ENCODE results near the gene AP2A1. TPM values are rescaled to one million over a fixed set of nuclear protein-coding genes. Genes with fewer than 3 reads are reported as not detected.

The AP2A1 gene
- total and polyA plus RNA-seq, 2 donors (not counting 3 experiments of a cell fraction or from before 2014, with no cell fraction given): 108 to 113 TPM

DNA sequence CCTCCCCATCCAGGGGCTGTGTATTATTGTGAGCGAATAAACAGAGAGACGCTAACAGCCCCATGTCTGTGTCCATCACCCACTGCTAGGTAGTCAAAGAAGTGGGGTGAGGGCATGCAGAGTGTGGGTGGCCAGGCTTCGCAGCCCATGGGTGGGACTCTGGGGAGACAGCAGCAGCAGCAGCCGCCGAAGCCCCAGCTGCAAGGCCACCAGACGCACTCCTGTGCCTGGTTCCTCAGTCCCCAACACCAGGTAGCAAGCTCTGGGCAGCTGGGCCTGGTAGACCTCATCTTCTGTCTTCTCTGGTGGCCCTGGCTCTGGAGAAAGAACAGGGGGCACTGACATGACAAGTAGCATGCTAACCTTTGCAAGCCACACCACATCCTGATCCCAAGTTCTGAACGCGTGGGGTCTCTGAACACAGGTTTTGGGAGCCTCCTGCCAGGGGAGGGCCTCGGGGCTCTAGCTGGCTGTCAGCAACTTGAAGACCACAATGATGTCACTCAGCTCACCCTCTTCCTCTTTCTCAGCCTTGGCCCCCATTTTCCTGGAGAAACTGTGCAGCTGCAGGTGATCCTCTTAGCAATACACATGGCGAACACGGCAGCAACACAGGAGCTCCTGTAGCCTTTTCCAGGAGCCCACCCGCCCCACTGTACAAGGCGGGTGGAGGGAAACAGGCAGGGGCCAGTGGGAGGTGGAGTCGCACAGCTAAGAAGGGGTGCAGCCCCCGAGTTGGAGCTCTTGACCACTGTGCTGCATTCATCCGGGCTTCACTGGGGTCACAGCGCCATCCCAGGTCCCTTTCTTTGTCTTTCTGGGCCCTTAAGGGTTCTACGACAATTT lies 40.5 kb downstream of the AP2A1 start:
- no peaks in the 10 kb centered on the region for H3K9me3 ChIP-seq (replicated peaks; ENCODE audit: control insufficient read depth, insufficient read depth, low read length)
- POLR2A ChIA-PET: no interaction called here
- no peaks in the 10 kb centered on the region for H3K9me1 ChIP-seq (replicated peaks; ENCODE audit: control insufficient read depth, extremely low read depth, insufficient read depth, low read length)
- no peak overlapping the region for H2AFZ ChIP-seq (ENCODE audit: low read depth, low read length)
- peaks cover 8% of the 10 kb centered on the region for H3K4me1 ChIP-seq (ENCODE audit: control insufficient read depth, extremely low read depth, insufficient read depth, low read length)
- CTCF ChIA-PET: no interaction called here
- FAIRE-seq (no peak), DNase-seq (ENCODE audit: low read depth, low spot score) (no peak)
- no peak for TF ChIP-seq MYC (IDR thresholded peaks at IDR 0.05; ENCODE audit: low read depth, low read length)
- TF ChIP-seq POLR2AphosphoS5 (IDR thresholded peaks at IDR 0.05; ENCODE audit: insufficient read depth, low read depth, low read length): no peak
- TF ChIP-seq MAX (IDR thresholded peaks at IDR 0.05; ENCODE audit: insufficient read depth, insufficient read length): no peak
- TF ChIP-seq POLR2A (IDR thresholded peaks at IDR 0.05; ENCODE audit: low read depth, low read length): no peak
- no peak for TF ChIP-seq EZH2 (IDR thresholded peaks at IDR 0.05; ENCODE audit: borderline replicate concordance, low read depth, low read length, severe bottlenecking)
- TF ChIP-seq CTCF (IDR thresholded peaks at IDR 0.05; ENCODE audit: extremely low read depth in 1 of 2, insufficient read depth in 1 of 2, low read depth in 1 of 2, low read length in 2 of 2): no peak
- no peak overlapping the region for H3K4me3 ChIP-seq (replicated peaks in 1 of 3; ENCODE audit: insufficient read depth in 1 of 3, low read depth in 1 of 3, low read length in 3 of 3)
- no peaks in the 10 kb centered on the region for H3K27me3 ChIP-seq (ENCODE audit: control insufficient read depth in 2 of 2, insufficient read depth in 2 of 2, low read length in 2 of 2)
- no peaks in the 10 kb centered on the region for H4K20me1 ChIP-seq (replicated peaks; ENCODE audit: control insufficient read depth, extremely low read depth, insufficient read depth, low read length)
- H3K9ac ChIP-seq (replicated peaks; ENCODE audit: extremely low read depth, insufficient read depth, low read length): no peak overlapping the region
- H3K36me3 ChIP-seq (ENCODE audit: control insufficient read depth in 2 of 2, extremely low read depth in 1 of 2, insufficient read depth in 2 of 2, low read length in 2 of 2): peaks cover 5 to 9% of the 10 kb centered on the region in 2 experiments
- dilution Hi-C loops (cut with MboI; ENCODE audit: extremely low pct_ligation_motif_present, low sequenced_read_pairs) (no loop called here), intact Hi-C loops (cut with micrococcal nuclease) (loop anchor here (5.0 kb wide), 2 partner anchors 120 to 310 kb away; partner anchors contain the start of genes ADM5 and RPS11)
- no peak overlapping the region for H3K4me2 ChIP-seq (ENCODE audit: insufficient read depth, low read length)
- no peak overlapping the region for H3K27ac ChIP-seq (ENCODE audit: insufficient read depth, low read depth, low read length)
- H3K79me2 ChIP-seq (ENCODE audit: control insufficient read depth, insufficient read depth, low read length): no peaks in the 10 kb centered on the region
- no TSS peak for BruUV-seq (replicated peaks)
